OCI-LY1 (cell line): ENCODE measurements around the gene OR2G3.

Experiments used
- H2AFZ ChIP-seq: fragments of 200-600 bp; sonication (generic), shearing (Covaris generic); 2 replicates; pipeline ENCODE4 v1.6.0; 2014; ENCODE audit warnings: antibody characterized with exemption, mild to moderate bottlenecking, low read length
- H3F3A ChIP-seq: fragments of 200-600 bp; sonication (generic), shearing (Covaris generic); 2 replicates; pipeline ENCODE4 v1.6.0; 2014; ENCODE audit warnings: mild to moderate bottlenecking, antibody characterized with exemption, low read length, moderate library complexity; ENCODE audit not compliant: insufficient read depth
- H3K27ac ChIP-seq: fragments of 200-600 bp; sonication (generic); 2 replicates; pipeline ENCODE4 v1.5.1; 2014; ENCODE audit warnings: low read length, mixed run types, mild to moderate bottlenecking, low read depth; ENCODE audit not compliant: poor library complexity, severe bottlenecking
- H3K27me3 ChIP-seq: fragments of 200-600 bp; sonication (generic); 2 replicates; pipeline ENCODE4 v1.6.0; 2014; ENCODE audit warnings: antibody characterized with exemption, mild to moderate bottlenecking, low read length, moderate library complexity; ENCODE audit not compliant: insufficient read depth
- H3K36me3 ChIP-seq: fragments of 200-600 bp; sonication (generic); 2 replicates; pipeline ENCODE4 v1.6.1; 2014; ENCODE audit warnings: mild to moderate bottlenecking, antibody characterized with exemption, low read length, moderate library complexity, mixed read lengths; ENCODE audit not compliant: insufficient read depth
- H3K4me1 ChIP-seq: fragments of 200-600 bp; sonication (generic); 2 replicates; pipeline ENCODE4 v1.5.1; 2014; ENCODE audit warnings: mild to moderate bottlenecking, low read length, moderate library complexity; ENCODE audit not compliant: insufficient read depth, severe bottlenecking
- H3K4me2 ChIP-seq: fragments of 200-600 bp; sonication (generic), shearing (Covaris generic); 2 replicates; pipeline ENCODE4 v1.6.1; 2014; ENCODE audit warnings: low read length
- H3K4me3 ChIP-seq: fragments of 200-600 bp; sonication (generic); 2 replicates; pipeline ENCODE4 v1.5.1; 2014; ENCODE audit warnings: low read length, low read depth, mild to moderate bottlenecking, mixed read lengths; ENCODE audit not compliant: poor library complexity, severe bottlenecking
- H3K79me2 ChIP-seq: fragments of 200-600 bp; shearing (Covaris generic); 2 replicates; pipeline ENCODE4 v1.6.1; 2016; ENCODE audit warnings: mixed run types, low read length, mixed read lengths; ENCODE audit not compliant: insufficient read depth
- H3K9ac ChIP-seq: fragments of 200-600 bp; sonication (generic), shearing (Covaris generic); 2 replicates; pipeline ENCODE4 v1.6.1; 2014; ENCODE audit warnings: mild to moderate bottlenecking, low read length, mixed read lengths
- H3K9me2 ChIP-seq: fragments of 200-600 bp; sonication (generic), shearing (Covaris generic); 2 replicates; pipeline ENCODE4 v1.6.1; 2014; ENCODE audit warnings: low read depth, mild to moderate bottlenecking, low read length, mixed read lengths
- H3K9me3 ChIP-seq: fragments of 200-600 bp; shearing (Covaris generic); 2 replicates; pipeline ENCODE4 v1.6.1; 2014; ENCODE audit warnings: low read length, mixed read lengths
- H4K20me1 ChIP-seq: fragments of 200-600 bp; sonication (generic), shearing (Covaris generic); 2 replicates; pipeline ENCODE4 v1.6.0; 2016; ENCODE audit warnings: mild to moderate bottlenecking, low read length; ENCODE audit not compliant: insufficient read depth
- EZH2 ChIP-seq: fragments of 200-600 bp; sonication (generic), shearing (Covaris generic); IDR thresholded peaks from 2 replicates; pipeline ENCODE4 v1.8.0; 2017; ENCODE audit warnings: borderline replicate concordance, mixed run types, mild to moderate bottlenecking, antibody characterized with exemption, low read length, moderate library complexity, mixed read lengths
- TF ChIP-seq, protein P1 (sequence below): fragments of 200-600 bp; sonication (generic), shearing (Covaris generic); IDR thresholded peaks from 2 replicates; pipeline ENCODE4 v1.5.1; 2017; ENCODE audit warnings: mild to moderate bottlenecking, antibody characterized with exemption, low read length, moderate library complexity, mixed read lengths

OR2G3 gene

DNA sequence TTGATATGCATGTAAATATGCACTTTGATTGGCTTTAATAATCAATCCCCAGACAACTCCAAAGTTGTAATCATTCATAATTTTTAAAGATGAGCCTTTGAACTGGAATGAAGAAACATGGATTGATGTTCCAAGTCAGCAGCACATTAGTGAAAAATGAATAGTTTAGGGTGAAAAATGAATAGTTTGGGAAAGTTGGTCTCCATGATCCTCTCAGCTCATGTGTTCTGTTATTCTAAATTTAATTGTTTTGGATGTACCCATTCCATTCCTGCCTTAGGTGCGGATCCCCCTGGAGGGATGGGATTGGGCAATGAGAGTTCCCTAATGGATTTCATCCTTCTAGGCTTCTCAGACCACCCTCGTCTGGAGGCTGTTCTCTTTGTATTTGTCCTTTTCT lies at the start of gene OR2G3:
Gene OR2G3, plus strand, starts transcription at position 301 of the 400 bp plus-strand sequence. Its CDS starts 0 bp downstream, at position 301.
- no peak within 1 kb of the TSS for H3K4me3 ChIP-seq
- H3F3A ChIP-seq = no peaks in the 10 kb centered on the region
- TF ChIP-seq, protein P1, sequence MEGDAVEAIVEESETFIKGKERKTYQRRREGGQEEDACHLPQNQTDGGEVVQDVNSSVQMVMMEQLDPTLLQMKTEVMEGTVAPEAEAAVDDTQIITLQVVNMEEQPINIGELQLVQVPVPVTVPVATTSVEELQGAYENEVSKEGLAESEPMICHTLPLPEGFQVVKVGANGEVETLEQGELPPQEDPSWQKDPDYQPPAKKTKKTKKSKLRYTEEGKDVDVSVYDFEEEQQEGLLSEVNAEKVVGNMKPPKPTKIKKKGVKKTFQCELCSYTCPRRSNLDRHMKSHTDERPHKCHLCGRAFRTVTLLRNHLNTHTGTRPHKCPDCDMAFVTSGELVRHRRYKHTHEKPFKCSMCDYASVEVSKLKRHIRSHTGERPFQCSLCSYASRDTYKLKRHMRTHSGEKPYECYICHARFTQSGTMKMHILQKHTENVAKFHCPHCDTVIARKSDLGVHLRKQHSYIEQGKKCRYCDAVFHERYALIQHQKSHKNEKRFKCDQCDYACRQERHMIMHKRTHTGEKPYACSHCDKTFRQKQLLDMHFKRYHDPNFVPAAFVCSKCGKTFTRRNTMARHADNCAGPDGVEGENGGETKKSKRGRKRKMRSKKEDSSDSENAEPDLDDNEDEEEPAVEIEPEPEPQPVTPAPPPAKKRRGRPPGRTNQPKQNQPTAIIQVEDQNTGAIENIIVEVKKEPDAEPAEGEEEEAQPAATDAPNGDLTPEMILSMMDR = no peak
- no peak for TF ChIP-seq EZH2
- no peak within 1 kb of the TSS for H3K27ac ChIP-seq
- no peak within 1 kb of the TSS for H3K9ac ChIP-seq
- no peak within 1 kb of the TSS for H3K4me2 ChIP-seq
- no peaks in the 10 kb centered on the region for H3K4me1 ChIP-seq
- H3K79me2 ChIP-seq = no peaks in the 10 kb centered on the region
- no peaks in the 10 kb centered on the region for H4K20me1 ChIP-seq
- H2AFZ ChIP-seq = no peak within 1 kb of the TSS
- no peaks in the 10 kb centered on the region for H3K9me3 ChIP-seq
- no peaks in the 10 kb centered on the region for H3K27me3 ChIP-seq
- H3K9me2 ChIP-seq = no peaks in the 10 kb centered on the region
- H3K36me3 ChIP-seq = no peaks in the 10 kb centered on the region

DNA sequence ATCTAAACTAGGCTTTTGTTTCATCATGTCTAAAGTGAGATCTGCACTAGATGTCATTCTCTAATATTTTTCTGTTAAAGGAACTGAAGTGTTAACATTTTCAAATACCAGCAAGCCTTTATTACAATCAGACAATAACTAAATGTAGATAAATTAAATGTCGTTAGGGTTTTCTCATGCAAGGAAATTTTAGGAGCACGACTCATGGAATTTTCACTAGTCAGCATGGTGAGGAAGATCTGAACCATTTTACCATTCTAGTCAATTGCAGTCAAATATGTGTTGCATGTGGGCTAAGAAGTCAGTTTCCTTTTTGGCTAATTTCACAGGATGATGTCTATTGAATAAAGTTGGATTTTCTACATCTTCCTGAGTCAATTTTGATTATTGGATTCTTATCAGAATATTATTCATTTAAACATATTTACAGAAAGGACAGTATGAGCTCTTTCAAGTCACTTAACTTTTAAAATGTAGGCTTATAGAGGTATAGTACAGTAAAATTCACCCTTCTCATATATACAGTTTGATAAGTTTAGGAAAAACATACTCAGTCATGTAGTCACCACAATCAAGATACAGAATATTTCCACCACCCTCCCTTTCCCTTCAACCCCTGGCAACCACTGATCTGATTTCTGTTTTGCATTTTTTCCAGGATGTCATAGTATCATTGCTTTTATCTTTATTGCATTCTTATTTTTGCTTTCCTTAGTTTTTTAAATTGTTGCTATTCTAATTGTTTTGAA lies 47.3 kb upstream of the OR2G3 start:
- Histone ChIP-seq H3K27me3 (no peaks in the 10 kb centered on the region), H3K9me3 (no peaks in the 10 kb centered on the region), H4K20me1 (no peaks in the 10 kb centered on the region), H3K79me2 (no peaks in the 10 kb centered on the region), H3F3A (no peaks in the 10 kb centered on the region), H3K9me2 (no peaks in the 10 kb centered on the region), H3K36me3 (no peaks in the 10 kb centered on the region), H3K27ac (no peak overlapping the region), H3K4me2 (no peak overlapping the region), H3K4me3 (no peak overlapping the region), H2AFZ (no peak overlapping the region), H3K4me1 (no peaks in the 10 kb centered on the region), H3K9ac (no peak overlapping the region)
- TF ChIP-seq, protein P1 = no peak
- TF ChIP-seq EZH2 = no peak

DNA sequence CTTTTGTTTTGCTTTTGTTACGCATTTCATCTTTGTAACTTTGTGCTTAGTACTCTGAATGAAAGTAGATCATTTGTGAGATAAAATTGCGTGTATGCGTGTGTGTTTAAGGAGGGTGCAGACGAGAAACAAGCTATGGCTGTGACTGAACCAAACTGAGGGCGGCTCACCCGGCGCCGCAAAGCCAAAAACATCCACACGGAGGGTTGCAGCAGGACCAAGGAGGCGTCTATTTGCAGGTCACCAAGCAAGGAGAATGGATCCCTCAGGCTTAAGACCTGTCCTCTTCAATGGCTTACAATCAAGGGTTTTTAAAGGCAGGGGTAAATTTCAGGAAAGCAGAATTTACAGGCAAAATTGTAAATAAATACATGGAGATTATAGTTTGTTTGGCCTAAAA lies 43.7 kb upstream of the OR2G3 start:
- H3K27me3 ChIP-seq = no peaks in the 10 kb centered on the region
- no peak overlapping the region for H3K4me3 ChIP-seq
- no peak overlapping the region for H3K9ac ChIP-seq
- no peaks in the 10 kb centered on the region for H3F3A ChIP-seq
- H3K9me2 ChIP-seq = no peaks in the 10 kb centered on the region
- H3K9me3 ChIP-seq = no peaks in the 10 kb centered on the region
- no peak overlapping the region for H3K27ac ChIP-seq
- H2AFZ ChIP-seq = no peak overlapping the region
- no peaks in the 10 kb centered on the region for H3K36me3 ChIP-seq
- TF ChIP-seq, protein P1 = no peak
- no peak for TF ChIP-seq EZH2
- H3K4me2 ChIP-seq = no peak overlapping the region
- H3K4me1 ChIP-seq = no peaks in the 10 kb centered on the region
- no peaks in the 10 kb centered on the region for H4K20me1 ChIP-seq
- H3K79me2 ChIP-seq = no peaks in the 10 kb centered on the region
